Measurements from ENCODE around the gene CCDC85B.

Gene CCDC85B

GRCh38 chr11:65900899-65901180 is 10.4 kb downstream of the CCDC85B start:
- in situ Hi-C loops (cut with MboI; ENCODE audit: low sequenced_read_pairs, unreplicated experiment) = no loop called here
- TF ChIP-seq CTCF (IDR thresholded peaks at IDR 0.05; ENCODE audit: borderline replicate concordance, control extremely low read depth, extremely low read depth, insufficient read depth, missing control alignments) = no peak
- no peak for DNase-seq (ENCODE audit: low spot score)

DNA sequence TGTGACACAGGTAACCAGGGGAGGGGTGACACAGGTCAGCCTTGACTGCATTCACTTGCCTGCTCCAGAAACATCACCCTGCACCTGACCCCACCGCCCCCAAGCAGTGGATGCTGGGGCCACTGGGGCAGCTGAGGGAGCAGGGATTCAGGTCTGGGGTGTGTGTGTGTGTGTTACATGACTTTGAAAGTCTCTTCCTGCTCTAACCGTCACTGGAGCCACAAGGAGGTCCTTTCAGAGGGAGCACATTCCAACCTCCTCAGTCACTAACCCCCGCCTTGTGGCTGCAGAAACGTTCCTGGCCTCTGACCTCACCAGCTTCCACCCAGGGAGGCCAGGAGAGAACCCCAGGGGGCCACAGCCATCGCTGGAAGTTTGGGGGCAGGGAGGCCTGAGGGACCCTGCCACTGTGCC is 12.6 kb downstream of the CCDC85B start:
- TF ChIP-seq CTCF (IDR thresholded peaks at IDR 0.05; ENCODE audit: borderline replicate concordance, control extremely low read depth, extremely low read depth, insufficient read depth, missing control alignments) = no peak
- in situ Hi-C loops (cut with MboI; ENCODE audit: low sequenced_read_pairs, unreplicated experiment) = no loop called here
- DNase-seq (ENCODE audit: low spot score) = no peak

- in situ Hi-C loops (cut with MboI; ENCODE audit: low sequenced_read_pairs, unreplicated experiment) = no loop called here
- TF ChIP-seq CTCF (IDR thresholded peaks at IDR 0.05; ENCODE audit: borderline replicate concordance, control extremely low read depth, extremely low read depth, insufficient read depth, missing control alignments) = no peak
- DNase-seq (ENCODE audit: low spot score) = no peak
Observed at GRCh38 chr11:65903715-65904114, 13.2 kb downstream of the CCDC85B start.

GRCh38 chr11:65906602-65907001 is 16.1 kb downstream of the CCDC85B start:
- DNase-seq (ENCODE audit: low spot score) = no peak
- TF ChIP-seq CTCF (IDR thresholded peaks at IDR 0.05; ENCODE audit: borderline replicate concordance, control extremely low read depth, extremely low read depth, insufficient read depth, missing control alignments) = no peak
- in situ Hi-C loops (cut with MboI; ENCODE audit: low sequenced_read_pairs, unreplicated experiment) = no loop called here

DNA sequence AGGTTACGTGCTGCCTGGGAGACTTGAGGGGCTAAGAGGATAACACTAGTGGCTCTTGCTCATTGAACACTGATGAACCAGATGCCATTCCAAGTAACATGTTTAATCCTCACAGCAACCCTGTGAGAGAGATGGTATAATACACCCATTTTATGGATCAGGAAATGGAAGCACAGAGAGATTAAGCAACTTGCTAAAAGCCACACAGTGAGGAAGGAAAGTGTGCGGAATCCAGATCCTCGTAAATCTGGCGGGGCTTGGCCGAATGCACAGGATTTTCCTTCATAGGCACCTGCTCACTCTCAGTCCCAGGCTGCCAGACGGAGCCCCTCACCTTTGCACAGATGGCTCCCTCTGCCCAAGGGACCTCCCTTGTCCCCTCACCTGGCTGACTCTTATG is 17.4 kb downstream of the CCDC85B start:
- DNase-seq (ENCODE audit: low spot score) = no peak
- TF ChIP-seq CTCF (IDR thresholded peaks at IDR 0.05; ENCODE audit: borderline replicate concordance, control extremely low read depth, extremely low read depth, insufficient read depth, missing control alignments) = no peak
- in situ Hi-C loops (cut with MboI; ENCODE audit: low sequenced_read_pairs, unreplicated experiment) = no loop called here

- in situ Hi-C loops (cut with MboI; ENCODE audit: low sequenced_read_pairs, unreplicated experiment) = no loop called here
- TF ChIP-seq CTCF (IDR thresholded peaks at IDR 0.05; ENCODE audit: borderline replicate concordance, control extremely low read depth, extremely low read depth, insufficient read depth, missing control alignments) = no peak
- no peak for DNase-seq (ENCODE audit: low spot score)
Observed at GRCh38 chr11:65911682-65912568, 21.5 kb downstream of the CCDC85B start.

Measured in GM13976 (cell line).